Activated CD4-positive, alpha-beta T cell treated with anti-CD3 and anti-CD28 coated beads for 48 hours (primary cell): Measurements from ENCODE around the gene TSSK2.
A peak's percentile ranks its signal among the peaks of the same experiment; 100 is the strongest.

ENCODE experiments used
- DNase-seq: peaks from one replicate; pipeline ENCODE4 v3.0.0-alpha.2; 2020

The TSSK2 gene

DNA sequence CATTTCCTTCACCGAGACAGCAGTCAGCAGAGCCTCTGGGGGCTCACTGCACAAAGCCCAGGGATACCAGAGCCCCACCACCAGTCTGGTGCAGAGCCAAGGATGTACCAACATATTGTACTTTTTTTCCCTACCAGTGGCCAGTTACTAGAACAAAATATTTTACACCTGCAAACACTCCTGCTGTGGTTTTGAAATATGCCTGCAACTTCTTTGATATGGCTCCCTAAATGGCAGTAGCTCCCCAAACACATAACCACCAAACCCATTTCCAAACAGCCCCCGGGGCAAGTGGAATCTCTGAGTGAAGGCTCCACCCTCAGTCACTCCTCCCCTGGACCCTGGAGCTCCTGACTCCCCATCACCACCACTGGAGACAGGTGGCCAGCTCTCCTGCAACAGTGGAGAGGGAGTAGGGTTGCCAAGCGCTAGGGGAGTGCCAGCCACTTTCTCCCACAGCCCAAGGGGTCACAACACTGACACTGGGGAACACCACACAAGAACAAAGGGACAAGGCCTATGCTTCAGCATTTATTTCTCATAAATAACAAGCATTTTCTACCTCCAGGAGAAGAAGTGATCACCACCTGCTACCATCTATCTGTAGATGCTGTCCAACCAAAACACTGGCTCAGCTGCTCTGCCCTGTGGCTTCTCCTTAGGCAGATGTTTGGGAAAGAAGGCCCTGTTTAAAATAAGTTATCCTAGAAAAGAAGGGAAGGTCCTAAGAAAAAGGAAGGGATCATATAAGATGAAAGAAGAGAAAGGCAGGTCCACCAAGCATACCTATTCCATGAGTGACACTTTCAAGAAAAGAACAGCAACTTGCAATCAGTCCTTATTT lies 24.0 kb upstream of the TSSK2 start:
- DNase-seq = no peak

DNA sequence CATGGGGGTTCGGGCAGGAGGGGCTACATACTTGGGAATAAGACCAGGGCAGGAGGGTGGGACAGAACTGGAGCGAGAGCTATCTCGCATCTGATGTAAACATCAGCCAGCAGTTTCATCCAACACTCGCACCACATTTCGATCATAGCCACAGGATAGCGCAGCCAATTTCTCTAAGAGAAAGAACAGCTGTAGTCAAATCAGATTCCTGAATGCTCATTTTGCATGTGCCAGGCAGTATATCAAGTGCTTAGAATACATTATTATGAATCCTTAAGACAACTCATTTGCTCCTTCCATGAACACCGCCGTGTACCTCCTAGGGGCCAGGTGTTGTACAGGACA lies 23.4 kb upstream of the TSSK2 start:
- DNase-seq = no peak

DNA sequence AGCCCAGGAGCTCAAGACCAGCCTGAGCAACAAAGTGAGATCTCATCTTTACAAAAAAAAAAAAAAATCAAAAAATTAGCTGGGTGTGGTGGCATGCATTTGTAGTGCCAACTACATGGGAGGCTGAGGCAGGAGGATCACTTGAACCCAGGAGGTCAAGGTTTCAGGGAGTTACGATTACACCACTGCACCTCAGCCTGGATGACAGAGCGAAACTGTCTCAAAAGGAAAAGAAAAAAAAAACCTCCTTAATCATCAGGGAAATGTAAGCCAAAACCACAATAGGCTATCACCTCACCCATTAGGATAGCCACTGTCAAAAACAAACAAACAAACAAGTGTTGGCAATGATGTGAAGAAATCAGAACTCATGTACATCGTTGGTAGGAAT lies 22.3 kb upstream of the TSSK2 start:
- DNase-seq = no peak

DNA sequence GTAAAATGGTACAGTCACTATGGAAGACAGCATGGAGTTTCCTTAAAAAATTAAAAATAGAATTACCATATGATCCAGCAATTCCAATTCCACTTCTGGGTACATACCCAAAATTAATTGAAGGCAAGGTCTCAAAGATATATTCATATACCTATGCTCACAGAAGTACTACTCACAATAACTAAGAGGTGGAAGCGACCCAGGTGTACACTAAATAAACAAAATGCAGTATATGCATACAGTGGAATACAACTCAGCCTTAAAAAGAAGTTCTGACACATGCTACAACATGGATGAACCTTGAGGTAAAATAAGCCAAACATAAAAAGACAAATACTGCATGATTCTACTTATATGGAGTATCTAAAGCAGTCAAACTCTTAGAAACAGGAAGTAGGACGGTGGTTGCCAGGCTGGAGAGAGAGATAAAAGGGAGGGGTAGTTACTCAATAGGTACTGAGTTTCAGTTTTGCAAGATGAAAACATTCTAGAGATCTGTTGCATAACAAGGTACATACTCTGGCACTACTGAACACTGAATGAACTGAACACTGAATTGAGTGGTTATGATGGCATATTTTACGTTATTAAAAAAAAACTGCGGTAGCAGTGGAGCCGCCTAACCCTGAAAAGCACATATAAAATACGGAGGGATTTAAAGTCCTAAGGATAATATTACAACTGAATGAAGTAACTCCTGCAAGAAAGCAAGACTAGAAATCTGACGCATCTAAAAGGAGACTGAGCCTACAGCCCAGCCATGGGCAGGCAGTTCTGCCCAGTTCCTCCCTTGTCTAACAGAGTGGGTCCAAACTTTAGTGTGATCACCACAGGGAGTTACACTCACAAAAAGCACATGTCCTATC lies 21.7 kb upstream of the TSSK2 start:
- peak; percentile 50 for DNase-seq

DNA sequence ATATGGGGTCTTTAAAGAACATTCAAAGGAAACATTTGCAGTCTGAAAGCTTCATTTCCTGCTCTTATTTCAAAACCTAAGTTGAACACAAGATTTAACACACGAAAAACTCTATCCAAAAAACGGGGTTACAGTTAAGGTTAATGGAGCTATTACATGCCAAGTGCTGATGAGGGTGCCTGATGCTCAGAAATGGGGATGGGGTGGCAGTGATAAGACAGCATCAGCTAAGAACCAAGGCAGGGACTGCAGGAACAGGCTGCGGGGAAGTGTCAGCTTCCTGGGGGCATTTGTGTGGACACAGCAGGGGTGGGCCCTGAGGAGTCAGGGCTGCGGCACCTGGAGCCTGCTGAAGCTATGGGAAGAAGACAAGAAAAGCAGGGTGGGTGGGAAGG lies 21.0 kb upstream of the TSSK2 start:
- no peak for DNase-seq

DNA sequence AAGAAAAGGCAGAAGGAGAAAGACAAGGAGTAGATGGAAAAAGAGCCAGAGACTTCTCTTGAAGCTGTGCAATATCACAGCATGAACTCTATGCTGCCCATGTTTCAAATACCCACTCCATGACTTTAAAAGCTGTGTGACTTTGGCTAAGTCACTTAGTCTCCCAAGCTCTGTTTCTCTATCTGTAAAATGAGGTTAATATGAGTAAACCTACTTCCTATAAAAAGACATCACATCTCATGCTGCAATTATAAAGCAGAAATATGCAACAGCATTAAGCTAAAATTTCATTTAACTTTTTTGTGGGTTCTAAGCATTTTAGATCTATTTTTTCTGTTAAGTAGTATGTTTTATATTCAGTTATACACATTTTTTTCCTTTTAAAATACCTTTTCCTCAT lies 20.5 kb upstream of the TSSK2 start:
- DNase-seq = no peak

DNA sequence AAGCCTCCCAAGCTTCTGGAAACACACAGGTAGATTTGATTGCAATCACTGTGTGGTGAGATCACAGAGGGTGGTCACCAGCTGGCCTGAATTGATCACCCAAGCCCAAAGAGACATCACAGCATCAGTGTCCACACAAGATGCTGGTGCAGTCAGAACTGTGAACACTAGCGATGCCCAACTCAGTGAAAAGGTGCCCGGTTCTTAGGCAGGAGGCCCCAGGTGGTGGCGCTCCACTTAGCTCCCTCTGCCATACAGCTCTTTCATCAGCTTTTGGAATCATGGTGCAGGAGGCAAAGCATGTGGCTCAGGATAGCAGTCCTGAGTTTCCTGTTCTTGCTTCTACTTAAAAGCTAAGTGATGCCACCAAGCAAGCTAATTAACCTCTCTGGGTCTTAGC lies 20.0 kb upstream of the TSSK2 start:
- no peak for DNase-seq

DNA sequence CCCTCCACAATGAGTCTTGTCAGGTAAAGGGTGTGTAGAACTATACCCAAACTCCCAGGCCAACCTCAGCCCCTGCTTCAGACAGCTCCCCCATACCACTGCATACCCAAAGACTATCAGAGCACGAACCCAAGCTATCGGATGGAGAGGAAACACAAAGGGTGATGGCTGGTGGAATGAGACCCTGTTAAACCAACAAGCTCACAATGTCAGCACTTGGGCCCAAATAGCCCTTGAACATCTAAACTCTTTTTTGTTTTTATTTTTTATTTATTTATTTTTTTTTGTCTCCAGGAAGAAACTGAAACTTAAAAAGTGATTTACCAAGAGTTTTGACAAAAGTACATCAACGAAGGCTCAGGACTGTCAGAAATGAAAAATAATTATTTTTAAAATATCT lies 19.5 kb upstream of the TSSK2 start:
- no peak for DNase-seq

DNA sequence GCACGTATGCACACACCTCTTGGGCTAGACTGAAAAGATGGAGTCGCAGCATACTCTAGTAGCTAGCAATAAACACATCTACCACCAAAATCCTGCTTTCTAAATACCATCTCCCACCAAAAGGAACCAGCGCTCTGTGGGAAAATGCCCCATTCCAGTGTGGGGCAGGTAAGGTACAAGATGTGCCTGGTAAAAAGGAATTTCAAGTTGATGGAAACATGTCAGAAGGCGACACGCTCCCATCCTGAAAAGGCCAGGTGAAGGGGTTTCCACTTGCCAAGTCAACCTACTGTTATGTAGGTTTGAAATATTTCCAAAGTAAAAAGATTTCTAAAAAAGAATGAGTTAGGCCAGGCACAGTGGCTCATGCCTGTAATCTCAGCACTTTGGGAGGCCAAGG lies 17.7 kb upstream of the TSSK2 start:
- no peak for DNase-seq

DNA sequence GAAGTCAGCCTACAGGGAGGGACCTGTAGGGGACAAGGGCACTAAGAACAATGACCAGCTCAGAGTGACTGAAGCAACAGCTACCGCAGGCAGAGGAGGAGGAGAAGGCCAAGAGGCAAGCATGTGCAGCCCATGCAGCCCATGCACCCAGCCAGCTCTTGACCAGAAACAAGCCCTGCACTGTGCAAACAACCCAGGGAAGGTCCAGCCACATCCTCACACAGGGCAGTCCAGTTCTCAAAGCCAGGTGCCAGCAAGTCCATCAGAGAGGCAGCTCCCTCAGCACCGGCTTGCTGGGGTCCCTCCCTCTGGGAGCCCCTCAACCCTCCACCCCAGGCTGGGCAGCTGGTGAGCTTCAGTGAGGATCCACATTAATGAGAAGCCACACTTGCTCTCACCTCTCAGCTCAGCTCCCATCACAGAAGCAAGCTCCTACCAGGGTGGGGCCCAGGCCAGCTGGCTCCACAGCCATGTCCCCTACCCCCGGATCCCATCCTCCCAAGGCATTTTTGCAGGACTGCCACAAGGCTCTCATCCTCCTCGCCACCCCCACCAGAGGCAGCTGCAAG lies 16.0 kb upstream of the TSSK2 start:
- DNase-seq = no peak

DNA sequence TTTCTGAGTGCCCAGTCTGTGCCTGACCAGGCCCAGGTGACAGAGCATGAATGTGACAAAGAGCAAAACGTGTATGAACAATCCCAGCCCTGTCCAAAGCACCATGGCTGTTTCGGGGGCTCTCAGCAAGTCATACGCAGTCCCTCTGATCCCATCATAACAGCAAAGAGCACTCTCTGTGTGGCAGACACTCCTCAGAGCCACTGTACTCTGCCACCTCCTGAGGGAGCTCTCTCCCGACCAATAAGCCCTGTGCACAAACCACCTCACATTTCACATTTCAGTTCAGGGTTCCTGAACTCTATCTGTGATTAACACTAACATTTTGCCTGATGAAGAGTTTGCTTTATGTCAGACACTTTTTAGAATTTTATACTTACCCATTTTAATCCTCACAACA lies 15.5 kb upstream of the TSSK2 start:
- DNase-seq = no peak

DNA sequence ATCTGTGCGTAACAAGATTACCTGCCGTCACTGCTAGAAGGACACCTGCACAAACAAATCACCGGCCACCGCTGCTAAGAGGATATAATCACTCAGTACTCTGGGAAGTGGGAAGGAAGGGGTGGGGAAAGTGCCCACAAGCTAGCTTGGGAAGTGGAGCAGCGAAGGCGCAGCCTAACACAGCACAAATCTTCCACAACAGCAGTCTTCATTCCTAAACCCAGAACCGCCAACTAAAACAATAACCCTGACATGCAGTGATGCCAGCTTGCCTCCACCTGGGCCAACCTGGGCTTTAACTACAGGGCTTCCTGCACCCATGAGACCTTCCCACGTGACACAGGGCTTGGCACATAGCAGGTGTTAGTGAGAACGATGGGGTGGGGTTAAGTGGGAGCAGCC lies 14.0 kb upstream of the TSSK2 start:
- DNase-seq = no peak

DNA sequence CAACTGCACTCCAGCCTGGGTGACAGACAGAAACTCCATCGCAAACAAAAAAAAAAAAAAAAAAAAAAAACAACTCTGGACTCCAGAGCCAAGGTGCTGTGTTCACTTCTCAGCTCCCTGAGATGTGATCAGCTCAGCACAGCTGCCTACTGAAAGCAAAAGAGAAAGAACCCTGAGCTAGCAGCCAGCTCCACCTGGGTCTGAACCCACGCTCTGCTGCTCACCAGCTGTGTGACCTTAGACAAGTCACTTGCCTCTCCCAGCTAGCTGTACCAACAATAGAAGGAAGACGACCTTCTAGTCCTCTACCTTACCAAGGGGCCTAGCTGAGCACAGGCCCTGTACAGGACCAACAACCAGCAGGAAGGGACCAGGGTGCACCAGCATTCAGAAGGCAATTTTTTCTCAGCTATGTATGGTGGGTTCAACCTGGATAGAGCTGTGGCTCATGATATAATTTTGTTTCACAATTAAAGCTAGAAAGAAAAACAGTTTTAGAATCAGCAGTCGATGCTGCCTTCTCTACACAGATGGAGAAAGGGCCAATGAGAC lies 12.7 kb upstream of the TSSK2 start:
- peak; percentile 49 for DNase-seq

DNA sequence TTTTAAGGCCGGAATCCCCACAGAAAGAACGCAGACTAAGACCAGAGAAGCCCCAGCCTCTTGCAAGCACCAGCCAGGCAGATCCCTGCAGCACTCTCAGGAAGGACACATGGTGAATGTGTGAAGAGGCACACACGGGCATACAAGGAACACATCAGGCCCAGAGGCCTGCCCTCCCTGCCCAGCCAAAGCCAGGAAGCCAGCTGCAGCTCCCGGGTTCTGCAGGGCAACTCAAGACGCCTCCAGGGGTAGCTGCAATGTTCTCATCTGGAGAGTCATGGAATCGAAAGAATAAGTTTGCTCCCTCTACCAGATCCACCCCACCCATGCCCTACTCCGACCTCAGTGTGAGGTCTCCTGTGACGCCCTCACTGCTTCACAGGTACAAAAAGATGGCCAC lies 11.2 kb upstream of the TSSK2 start:
- DNase-seq = no peak

DNA sequence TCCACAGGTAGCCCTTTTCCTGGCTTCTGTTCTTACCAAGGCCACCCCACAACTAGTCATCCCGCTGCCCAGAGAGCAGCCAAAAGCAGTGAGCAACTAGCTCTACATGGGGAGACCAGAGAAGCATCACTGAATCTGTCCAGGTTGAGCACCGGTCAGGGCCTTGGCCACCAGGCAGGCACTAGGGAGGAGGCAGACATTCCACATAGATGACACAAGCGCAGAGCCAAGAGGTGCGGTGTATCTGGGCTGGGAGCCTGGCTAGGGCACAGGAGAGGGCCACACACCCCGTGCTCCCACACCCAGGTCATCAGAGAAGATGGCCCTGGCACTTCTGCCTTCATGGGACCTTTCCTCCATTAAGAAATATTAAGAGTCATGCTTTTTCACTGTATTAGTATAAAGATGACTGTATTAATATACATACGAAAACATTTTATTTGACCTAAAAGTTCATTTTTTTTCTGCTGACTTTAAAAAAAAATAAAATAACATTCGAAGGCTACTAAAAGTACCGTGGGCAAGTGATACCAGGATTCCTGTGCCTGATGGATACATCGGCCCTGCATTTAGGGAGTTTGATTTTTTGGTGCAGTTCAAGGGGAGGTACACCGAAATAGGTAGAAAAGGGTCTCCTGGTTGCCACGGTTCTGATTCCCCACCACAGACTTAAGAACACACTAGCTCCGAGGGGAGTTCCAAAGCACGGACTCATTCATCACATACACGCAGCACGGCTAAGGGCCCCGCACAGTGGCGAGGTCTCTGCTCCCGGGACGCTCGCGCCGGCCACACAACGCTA lies 10.1 kb upstream of the TSSK2 start:
- peak; percentile 50 for DNase-seq

DNA sequence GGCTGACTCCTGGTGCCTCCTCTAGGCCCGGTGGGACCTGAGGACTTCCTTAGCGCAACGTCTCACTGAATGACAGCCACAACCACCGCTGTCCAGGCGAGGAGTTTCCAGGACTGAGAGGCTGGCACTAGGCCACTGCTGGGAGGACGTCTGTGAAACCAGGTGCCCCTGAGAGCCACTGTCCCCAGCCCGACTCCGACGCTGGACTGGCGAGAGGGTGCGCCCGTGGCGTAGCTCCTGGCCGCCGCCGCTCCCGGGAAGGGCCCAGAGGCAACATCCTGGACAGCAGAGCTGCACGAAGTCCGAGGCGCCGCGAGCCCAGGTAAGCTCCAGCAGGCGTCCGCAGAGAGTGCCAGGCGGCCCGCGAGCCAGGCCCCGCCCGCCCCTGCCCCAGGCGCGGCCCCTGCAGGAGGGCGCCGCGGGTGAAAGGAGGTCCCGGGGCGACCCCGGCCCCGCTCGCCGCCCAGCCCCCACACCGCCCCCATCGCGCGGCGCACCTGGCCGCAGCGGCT lies 9.4 kb upstream of the TSSK2 start:
- no peak for DNase-seq

DNA sequence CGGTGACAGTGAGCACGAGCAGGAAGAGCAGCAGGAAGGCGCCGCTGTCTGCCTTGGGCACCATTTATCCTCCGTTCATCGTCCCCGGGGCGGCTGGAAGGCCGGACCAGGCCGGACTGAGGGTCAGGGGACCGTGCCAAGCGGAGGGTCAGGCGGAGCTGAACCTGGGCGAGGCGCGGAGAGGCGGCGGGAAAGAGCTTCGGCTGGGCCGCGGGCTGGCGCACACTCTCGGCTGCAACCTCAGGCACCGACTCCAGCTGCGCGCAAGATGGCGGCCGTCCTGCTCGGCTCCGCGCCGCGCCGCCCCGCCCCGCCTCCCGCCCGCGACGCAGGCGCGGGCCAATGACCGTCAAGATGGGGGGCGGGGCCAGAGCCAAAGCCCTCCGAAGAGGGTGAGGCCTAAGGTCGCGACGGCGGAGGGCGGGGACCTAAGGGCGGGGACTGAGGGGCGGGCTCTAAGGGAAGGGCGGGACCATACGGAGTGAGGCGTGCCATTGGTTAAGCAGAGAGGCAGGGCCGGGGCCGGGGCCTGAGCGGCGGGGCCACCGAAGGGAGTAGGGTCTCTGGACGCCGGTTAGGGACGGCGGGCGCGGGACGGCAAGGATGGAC lies 8.9 kb upstream of the TSSK2 start, which contains the start of gene DGCR2:
TSS of gene DGCR2 (minus strand) at position 270 of the 609 bp plus-strand sequence. CDS start at position 64, 206 bp downstream.
- DNase-seq = peak; percentile 98

DNA sequence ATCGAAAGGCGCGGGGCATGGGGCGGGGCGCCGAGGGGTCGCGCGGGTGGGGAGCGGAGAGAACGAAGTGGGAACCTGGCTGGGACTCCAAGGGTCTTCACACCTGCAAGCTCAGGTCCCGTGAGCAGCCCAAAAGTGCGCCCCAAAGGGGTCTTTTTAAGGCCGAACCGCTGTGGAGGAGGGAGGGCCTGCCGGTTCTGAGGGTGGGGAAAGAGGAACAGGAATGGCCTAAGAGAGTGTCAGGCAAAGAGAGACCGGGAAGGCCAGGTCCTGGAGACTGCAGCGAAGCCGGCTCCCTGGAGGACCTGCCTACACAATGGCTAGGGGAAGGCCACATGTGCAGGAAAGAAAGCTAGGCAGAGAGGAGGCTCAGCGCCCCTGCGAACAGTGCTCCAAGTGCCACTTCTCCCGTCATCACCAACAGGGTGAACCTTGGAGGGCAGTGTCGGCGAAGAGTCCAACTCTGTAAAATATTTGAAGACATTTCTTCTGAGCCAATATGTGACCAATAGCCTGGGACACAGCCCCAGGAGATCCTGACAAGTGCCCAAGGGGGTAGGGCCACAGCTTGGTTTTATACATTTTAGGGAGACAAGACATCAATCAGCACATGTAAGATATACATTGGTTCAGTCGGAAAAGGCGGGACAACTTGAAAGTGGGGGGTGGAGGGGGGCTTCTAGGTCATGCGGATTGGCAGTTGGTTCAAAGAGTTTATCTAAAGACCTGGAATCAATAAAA lies 8.2 kb upstream of the TSSK2 start:
- DNase-seq = no peak

DNA sequence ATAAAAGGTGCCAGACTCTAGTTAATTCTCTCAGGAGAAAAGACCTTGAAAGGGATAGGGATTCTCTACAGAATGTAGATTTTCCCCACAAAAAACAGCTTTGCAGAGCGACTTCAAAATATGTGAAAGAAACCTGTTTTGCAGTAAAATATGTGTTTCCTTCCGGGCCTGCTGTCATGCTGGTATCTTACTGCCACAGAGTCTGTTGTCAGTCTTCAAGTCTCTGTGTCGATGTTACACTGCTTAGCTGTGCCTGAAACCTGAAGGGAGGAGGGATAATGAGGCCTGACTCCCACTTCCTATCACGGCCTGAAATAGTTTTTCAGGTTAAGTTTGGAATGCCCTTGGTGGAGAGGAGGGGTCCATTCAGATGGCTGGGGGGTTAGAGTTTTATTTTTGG lies 7.2 kb upstream of the TSSK2 start:
- no peak for DNase-seq

DNA sequence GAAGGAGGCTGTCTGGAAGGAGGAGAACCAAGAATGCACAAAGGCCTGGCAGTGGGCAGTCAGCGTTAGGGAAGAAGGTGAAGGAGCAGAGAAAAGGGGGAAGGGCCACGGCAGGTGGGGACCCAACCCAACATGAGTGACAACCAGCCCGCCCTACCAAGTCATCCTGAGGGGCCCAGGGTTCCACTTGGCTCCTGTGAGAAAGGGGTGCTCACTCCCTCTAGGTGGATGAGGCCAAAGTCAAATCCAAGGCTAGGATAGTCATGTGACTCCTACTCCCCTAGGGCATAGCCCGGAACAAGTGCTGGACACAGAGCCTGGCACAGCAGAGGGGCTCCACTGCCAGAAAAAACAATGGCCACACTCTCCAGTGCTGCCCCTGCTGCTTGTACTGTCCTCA lies 6.7 kb upstream of the TSSK2 start:
- no peak for DNase-seq

DNA sequence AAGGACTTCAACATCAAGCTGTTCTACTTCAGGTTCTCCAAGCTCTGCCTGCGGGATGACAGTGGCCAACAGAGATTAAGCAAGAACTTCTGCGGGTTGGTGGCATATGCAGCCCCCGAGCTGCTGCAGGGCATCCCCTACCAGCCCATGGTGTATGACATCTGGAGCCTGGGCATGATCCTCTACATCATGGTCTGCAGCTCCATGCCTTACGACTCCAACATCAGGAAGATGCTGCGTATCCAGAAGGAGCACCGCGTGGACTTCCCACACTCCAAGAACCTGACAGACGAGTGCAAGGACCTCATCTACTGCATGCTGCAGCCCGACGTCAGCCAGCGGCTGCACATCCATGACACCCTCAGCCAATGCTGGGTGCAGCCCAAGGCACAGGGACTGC lies 6.1 kb upstream of the TSSK2 start:
- no peak for DNase-seq
